Hypothalamus (tissue), 51 donors: Measurements from ENCODE around the gene FNBP1.

Experiments
- DNase-seq, 51 donors: peaks; one replicate each; lab custom pipeline; 2025; lab: John Stamatoyannopoulos, UW

Gene FNBP1

DNA sequence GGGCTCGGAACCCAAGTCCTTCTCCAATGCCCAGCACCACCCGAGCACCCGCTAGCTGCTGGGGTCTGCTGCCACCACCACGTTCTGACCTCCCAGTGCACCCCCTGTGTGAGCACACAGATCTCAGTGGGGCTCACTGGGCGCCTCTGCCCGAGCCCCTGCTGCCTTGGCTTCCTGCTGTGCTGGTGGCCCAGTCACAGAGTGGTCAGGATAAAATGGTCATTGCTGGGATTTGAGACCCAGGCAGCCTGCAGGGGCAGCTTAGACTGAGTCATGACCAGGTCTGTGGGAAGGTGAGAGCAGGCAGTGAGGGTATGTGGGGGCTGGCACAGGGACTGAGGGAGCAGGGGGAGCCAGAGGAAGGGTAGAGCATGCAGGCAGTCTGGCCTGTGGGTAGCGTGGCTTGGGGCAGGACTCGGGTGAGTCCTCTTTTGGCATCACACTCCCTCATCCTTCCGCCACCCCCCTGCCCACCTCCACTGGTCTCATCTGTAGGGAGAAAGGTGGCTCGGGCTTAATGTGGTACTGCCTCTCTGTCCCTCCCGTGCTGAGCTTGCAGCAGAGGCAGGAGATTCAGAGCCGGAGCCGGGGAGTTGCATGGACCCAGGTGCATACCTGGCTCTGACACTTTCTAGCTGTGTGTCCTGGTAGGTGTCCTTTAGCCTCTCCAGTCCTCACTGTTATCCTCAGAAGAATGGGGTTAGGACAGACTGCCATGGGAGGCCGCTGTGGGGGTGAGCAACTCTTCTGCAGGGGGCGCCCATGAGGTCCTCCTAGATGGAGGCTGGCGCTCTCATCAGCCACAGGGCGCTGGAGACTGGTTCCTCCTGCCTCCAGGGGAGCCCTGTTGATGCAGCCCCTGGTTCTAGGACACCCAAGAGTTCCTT is 175.6 kb downstream of the FNBP1 start:
- no peak for DNase-seq

DNA sequence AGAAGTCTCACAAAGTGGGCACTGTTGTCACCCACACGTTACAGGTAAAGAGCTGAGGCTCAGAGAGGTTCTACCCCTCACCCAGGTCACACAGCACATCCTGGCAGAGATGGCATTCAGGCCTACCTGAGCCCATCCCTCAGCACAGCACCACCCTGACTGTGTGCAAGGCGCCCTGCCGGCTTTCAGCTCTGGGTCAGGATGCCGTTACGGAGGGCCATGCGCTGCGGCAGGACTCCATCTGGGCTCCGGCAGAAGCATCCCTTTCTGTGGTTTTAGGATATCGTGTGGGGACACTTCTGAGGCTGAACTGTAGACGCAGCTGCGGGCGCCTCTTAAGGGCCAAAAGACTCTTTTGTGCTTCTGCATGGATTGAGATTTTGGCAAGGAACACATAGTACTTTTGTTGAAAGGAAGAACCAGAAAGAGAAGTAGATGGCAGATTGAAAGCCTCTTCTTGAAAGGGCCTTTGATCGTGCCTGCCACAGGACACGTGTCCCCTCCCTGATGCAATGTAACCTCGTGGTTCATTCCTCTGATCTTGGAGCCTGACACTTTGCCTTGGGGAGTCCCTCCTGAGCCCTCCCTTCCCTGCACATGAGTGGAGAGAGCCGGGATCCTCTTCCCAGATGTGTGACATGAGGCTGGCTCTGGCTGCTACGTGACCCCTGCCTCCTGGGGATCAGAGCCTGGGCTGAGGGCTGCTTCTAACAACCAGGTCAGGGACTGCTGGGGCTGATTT is 176.4 kb downstream of the FNBP1 start:
- DNase-seq, result peak in 1 of 51 donors; percentile 30

DNA sequence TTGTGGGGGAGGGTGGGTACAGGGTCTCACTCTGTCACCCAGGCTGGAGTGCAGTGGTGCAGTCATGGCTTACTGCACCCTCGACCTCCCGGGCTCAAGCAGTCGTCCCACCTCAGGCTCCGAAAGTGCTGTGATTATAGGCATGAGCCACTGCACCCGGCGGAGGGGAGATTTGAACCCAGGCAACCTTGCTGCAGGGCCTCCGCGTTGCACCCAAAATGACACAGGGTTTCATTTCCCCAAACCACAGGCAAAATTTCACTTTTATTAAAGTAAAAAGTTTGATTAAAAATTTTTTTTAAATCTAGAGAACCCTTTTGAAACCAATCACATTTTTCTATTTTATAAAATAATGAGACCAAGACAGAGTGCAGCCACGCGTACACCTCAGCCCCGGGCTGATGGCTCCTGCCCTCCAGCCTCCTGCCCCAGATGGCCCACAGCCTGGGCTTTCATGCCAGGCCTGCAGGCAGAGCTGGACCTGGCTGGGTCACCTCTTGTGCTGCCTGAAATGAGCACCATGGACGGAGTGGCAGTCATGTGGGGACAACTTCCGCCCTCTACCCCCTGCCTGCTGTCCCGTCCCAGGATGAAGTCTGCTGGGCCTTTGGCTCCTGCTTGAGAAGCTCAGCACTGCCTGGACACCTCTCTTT is 177.2 kb downstream of the FNBP1 start:
- no peak for DNase-seq

DNA sequence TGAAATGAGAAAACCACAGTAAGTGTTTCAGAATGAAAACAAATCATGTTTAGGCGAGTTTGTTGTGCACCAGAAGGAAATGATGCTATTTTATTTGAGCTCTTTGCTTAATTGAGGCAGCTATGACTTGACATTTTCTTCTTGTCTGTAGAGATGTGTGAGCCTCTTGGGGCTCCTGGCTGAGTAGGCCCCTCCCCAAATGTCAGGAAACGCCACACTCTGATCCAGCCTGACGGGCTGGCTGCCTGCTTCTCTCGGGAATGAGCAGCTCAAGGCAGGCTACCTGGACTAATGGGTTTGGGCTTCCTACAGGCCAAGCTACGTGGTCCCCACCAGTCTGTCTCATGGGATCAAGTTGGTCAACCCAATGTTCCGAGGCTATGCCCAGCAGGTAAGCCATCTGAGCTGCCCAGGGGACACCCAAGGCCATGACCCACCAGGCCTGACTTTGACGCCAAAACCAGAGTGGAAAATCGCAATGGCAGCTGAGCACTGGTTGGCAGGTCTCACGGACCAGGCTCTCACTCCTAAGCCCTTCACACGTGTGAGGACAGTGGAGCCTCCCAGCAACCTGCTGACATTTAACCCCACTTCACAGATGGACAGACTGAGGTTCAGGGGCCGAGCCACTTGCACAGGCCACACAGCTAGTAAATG is 177.9 kb downstream of the FNBP1 start:
- DNase-seq, result no peak

DNA sequence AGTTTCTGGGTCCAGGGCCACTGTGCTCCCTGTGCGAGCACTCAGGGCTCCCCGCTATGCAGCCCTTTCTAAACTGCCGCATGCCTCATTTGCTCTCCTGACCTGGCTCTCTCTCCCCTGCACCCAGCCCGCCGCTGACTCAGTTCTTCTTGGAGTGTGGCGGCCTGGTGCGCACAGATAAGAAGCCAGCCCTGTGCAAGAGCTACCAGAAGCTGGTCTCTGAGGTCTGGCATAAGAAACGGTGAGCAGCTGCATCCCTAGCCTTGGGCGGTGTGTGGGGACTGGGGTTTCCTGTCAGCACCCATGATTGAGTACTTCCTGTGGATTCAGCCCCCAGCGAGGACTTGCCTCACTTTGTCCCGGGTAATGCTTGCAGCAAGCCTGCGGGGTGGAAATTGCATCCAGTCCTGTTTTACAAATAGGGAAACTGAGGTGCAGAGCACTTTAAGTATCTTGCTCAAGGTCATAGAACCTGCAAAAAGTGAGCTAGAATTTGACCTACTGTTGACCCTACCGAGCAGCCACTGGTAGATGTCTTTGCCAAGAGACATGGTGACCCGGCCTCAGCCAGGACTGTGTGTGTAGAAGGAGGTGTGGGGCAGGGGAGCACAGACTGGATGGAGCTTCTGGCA is 179.8 kb downstream of the FNBP1 start:
- DNase-seq, result no peak

DNA sequence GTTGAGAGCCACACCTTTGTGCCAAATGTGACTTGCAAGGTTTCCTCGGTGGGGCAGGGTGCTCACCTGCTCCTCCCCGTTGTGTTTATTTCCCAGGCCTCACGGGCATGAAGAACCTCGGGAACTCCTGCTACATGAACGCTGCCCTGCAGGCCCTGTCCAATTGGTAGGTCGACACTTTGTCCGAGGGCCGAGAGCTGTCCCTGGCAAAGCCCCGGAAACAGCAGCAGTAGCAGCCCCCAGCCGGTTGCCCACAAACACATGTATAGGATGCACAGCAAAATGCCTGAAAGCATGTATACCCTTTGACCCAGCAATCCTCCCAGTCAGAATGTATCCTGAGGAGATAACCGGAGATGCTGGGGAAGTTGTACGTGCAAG is 181.6 kb downstream of the FNBP1 start:
- DNase-seq, result no peak

DNA sequence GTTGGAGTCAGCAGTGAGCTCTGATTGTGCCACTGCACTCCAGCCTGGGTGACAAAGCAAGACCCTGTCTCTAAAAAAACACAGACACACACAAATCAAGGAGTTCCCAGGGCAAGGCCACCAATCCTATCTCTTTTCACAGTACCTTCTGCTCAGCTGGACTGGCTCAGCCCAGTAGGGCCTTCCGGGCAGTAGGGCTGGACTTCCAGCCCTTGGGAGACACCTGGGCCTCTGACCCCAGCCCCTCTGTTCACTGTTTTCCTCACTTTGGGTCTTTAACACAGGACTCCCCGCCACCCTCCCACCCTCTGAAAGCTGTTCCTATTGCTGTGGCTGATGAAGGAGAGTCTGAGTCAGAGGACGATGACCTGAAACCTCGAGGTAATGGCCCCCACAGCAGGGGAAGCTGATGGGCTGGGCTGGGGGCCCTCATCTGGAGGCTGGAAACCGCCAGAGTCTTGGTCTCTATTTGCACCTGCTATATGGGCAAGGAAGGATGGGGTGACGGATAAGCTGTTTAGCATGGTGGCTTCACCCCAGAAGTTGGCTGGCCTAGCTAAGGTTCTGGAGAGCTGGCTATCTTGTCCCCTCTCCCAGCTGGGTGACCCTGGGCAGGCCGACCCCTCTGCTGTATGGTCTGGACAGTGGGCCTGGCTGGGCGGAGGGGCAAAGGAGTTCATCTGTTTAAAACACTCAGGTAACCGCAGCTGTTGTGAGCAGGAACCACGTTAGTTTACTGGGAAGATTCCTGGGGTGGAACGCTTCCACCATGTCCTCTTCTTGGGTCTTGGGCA is 182.1 kb downstream of the FNBP1 start:
- DNase-seq, result no peak

DNA sequence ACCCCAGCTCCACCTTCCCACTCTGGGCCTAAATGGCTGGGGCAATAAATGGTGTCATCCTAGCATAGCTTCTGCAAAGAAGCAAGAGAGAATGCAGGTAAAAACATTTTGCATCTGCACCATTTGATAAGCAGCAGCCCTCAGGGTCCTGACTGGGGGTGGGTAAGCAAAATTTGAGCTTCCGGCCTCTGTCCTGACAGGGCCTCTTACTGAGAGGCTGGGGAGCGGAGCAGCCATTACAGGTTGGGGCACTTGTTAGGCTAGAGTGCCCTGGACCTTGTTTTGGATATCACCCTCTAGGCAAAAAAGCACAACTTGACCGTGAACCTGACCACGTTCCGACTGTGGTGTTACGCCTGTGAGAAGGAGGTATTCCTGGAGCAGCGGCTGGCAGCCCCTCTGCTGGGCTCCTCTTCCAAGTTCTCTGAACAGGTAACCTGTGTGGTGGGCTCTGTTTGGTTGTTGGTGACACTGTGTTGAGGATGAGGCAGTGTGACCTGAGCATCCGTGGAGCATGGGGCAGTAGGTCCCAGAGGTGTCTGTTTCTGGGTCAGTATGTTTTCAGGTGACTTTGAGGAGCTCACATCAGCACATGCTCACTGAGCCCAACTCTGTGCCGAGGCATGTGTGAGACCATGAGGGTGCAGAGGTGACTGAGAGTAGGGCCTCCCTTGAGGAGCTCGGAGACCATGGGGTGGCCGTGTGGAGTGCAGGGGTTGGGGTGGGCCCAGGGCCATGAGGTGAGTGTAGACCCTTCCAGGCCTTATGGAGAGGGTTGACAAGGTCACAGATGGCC is 184.6 kb downstream of the FNBP1 start:
- no peak for DNase-seq

DNA sequence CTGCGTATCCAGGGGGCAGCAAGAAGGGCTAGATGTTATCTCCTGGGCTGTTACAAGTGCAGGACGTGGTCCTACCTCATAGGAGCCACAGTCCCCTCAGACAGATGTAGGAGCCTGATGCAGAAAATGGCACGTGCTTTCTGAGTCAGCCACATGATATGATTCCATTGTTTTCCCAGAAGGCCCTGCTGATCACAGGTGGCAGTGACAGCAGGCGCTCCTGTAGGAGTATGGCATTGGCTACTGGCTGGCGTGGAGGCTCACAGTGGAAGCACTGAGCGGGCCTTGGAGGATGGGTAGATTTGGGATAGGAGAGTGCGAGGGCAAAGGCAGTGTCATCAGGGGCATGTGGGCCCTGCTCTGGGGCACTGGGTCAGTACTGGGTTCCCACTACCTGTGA is 185.8 kb downstream of the FNBP1 start:
- no peak for DNase-seq

DNA sequence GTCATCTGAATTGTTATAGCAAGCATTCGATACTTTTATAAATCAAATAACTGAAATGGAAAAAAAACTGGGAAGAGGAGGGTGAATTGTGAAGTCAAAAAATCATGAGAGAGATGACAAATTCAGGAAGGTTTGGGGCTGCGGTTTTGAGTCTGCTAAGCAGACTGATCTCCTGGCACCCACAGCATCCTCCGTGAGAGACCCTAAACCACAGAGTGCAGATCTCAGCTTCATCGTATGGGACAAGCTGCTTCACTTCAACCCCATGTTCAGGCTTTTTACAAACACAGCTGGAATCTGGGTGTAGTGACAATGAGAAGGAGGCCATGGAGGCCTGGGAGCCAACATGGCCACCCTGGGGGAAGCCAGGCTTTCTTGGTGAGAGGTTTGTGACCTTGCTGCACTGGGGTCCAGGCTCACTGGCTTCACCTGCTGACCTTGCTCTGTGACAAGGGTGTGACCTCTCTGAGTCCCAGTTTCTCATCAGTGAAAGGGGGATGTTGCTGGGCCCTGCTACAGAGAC is 188.3 kb downstream of the FNBP1 start:
- no peak for DNase-seq

DNA sequence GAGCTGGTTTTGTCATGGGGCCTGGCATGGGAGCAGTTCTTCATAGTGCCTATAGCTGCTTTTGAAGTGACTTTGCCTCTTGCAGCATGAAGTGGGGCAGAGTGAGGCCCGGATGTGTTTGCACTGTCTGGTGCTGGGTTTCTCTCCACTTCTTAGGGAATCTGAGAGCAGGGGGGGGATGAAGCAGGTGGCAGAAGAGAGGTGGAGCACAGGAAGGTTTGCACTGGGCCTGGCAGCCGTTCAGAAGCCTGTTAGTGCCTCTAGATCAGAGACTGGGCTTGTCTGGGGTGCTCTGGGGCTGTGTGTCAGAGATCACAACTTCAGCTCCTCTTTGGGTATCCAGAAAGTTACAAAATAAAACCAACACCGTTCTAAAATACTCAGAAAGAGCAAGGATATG is 189.4 kb downstream of the FNBP1 start:
- no peak for DNase-seq

DNA sequence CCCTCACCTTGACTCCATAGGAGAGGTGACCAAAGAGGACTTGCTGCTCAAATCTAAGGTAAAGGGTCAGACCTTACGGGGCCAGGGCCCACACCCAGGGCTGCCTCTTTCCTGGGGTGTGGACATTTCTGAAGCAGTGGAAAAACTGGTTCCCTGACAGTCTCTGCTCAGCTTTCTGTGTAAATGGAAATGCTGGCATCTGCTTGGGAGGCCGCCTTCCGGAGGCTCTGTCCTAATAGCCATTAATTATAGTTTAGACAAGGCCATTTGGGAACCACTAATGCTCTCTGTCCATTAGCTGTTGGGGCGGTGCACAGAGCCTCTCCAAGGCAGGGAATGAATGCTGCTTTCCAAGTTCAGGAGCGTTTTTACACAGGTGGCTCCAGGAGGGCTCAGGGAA is 190.4 kb downstream of the FNBP1 start:
- no peak for DNase-seq

DNA sequence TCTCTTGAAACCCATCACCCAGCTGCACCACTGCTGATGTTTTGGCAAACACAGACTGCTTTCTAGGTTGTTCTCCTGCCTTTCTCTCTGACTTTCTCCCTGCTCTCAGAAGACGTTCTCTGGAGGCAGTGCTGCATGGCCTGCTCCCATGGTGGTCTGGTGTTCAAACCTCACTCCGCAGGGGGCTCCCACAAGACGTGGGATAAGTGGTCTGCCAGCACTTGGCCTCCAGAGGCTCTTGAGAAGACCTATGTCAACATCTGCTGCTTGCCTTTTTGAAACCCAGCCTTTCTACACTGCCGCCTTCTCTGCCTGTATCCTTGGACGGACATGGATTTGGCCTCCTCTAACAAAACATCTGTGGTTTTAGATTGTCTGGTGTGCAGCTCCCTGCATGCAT is 191.2 kb downstream of the FNBP1 start:
- no peak for DNase-seq

DNA sequence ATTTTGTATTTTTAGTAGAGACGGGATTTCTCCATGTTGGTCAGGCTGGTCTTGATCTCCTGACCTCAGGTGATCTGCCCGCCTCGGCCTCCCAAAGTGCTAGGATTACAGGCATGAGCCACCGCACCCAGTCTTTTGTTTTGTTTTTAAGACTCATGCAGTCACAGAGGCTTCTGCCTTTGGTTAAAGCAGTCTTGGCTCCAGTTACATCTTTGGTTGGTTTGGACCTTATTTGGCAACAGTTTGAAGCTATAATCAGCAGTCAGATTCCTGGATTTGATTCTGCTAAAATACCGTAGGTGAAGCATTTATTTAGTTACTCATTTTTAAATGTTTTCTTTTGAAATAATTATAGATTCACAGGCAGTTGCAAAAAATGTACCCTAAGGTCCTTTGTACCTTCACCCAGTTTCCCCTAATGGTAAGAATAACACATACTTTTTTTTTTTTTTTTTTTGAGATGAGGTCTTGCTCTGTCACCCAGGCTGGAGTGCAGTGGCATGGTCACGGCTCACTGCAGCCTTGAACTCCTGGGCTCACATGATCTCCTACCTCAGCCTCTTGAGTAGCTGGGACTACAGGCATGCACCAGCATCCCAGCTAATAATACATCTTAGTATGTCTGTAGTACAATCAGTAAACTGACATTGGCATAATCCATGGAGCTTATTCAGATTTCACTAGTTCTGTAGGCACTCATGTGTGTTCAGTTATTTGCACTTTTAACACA is 192.0 kb downstream of the FNBP1 start:
- no peak for DNase-seq

DNA sequence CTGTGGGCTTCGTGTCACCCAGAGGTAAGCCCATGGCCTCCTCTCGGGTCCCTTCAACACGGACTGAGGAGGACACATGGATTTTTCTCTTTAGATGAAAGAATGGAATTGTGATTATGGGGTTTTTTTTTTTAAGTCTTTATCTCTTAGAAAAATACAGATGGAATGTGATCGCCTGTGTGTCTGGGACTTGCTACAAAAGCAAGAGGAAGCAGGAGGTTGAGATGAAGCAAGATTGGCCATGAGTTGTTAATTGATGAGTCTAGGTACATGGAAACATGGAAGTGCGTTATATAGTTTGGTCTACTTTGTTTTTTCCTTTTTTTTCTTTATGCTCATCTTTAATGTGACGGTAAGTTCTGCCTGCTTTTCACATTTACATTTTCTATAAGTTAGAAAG is 193.1 kb downstream of the FNBP1 start:
- DNase-seq, result no peak

DNA sequence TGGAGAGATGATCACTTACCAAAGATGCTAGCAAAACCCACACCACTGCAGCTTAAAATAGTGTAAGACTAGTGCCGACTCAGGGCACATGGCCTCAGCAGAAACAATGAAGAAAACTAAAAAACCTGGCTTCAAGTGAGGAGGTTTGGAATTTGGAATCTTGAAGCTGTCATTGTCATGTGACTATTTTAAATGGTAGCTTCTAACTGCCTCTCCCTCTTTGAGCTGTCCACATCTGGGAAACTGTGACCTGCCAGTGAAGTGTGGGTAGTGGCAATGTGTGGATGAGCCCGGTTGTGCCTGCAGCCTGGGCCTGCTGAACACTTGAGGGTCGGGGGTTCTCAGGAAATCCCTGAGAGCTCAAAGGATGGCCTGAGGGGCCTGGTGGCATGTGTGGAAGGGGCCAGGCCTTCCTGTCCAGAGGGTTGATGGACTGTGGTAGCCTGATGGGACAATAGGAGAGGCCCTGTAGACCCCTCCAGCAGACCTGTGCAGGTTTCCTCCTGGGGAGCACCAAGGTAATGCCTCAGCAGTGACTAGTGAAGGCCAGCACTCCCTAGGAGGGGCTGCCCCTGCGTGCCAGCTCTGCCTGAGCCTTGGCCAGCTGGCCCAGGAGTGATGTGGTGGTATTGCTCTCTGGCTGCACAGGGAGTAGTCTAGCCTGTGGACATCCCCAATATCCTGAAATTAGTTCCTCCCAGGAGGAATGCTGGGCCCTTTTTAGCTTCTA is 194.1 kb downstream of the FNBP1 start:
- no peak for DNase-seq

DNA sequence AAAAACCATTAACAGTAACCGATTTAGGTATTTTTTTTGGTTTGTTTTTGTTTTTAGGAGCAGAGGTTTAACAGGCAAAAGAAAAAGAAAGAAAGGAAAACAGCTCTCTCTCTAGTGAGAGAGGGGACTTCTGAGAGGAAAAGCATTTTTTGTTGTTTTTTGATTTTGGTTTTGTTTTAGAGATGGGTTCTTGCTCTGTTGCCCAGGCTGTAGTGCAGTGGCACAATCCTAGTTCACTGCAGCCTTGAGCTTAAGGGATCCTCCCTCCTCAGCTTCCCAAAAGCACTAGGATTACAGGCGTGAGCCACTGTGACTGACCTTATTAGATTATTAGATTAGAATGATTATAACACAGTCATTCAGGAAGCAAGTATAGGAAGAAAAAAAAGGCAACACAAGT is 197.6 kb downstream of the FNBP1 start:
- no peak for DNase-seq
